GM12892 (cell line): ENCODE results near the gene ZNF283.

ENCODE experiments used
- POLR2A ChIP-seq: IDR thresholded peaks from 2 replicates; pipeline ENCODE4 v1.6.1; 2011; ENCODE audit warnings: low read depth, low read length, control low read depth
- POLR2AphosphoS5 ChIP-seq: IDR thresholded peaks from 2 replicates; pipeline ENCODE4 v1.6.1; 2011; ENCODE audit warnings: low read depth, low read length, control low read depth
- TAF1 ChIP-seq: IDR thresholded peaks from 2 replicates; pipeline ENCODE4 v1.6.1; 2011; ENCODE audit warnings: low read depth, mild to moderate bottlenecking, control low read depth, low read length, borderline replicate concordance

DNA sequence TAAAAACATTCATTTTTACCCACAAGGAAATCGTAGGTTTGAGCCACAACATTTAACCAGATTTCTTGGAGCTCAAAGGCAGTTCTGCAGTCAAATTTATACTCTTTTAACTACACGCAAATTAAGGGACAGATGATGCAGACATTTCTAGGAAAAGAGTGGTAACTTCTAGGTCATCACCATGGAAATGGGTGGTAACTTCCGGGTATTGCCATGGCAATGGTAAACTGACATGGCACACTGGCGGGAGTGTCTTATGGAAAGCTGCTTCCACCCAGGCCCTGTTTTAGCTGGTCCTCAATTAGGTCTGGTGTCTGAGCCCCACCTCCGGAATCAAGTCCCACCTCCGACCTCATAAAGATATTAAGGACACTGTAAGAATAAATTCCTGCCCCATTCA, 14.4 kb upstream of the ZNF283 start:
- no peak for TF ChIP-seq POLR2A
- TF ChIP-seq POLR2AphosphoS5: no peak
- TF ChIP-seq TAF1: no peak
